Stimulated activated CD8-positive, alpha-beta memory T cell treated with anti-CD3 and anti-CD28 coated beads, Interleukin-12 subunit alpha, Interleukin-12 subunit beta, amount 100 ng/mL, for 1 hour (primary cell): ENCODE results near the gene EFEMP1.
"Not testable (repeated sequence)": the region's sequence is repeated elsewhere in the genome, so short reads cannot be mapped to it uniquely, and the experiment has no call there.

ENCODE experiments used
- DNase-seq: peaks from one replicate; pipeline ENCODE4 v3.0.0-alpha.2; 2020; ENCODE audit warnings: low read depth

The EFEMP1 gene

DNA sequence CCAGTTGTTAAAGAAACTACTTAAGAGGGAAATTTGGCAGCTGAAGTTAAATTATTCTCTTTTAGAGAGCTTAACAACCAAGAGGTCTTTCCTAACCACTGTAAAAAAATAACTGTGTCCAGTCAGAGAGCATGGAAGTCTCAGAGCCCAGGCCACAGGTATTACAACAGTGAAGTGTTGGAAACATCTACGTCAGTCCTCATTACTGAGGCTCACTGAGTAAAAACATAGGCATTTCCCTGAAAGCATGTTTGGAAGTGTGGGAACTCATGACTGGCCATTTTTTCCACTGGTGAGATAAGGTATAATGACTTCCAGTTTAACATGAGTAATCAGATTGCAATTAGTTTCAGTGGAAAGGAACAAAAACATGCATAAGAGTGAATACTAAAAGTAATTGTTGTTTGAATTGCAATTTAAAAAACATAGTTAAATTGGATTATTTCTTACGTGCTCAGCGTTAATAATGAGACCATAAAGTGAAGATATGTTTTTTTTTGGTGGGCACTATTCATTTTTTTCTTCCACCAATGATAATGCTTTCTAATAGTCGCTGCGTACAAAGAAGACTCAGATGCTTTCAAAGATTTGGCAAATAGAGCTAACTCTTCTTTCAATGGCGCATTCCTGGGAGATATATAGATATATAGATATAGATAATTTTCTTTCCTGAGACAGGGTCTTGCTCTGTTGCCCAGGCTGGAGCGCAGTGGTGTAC is 60.8 kb downstream of the EFEMP1 start:
- DNase-seq = no peak

DNA sequence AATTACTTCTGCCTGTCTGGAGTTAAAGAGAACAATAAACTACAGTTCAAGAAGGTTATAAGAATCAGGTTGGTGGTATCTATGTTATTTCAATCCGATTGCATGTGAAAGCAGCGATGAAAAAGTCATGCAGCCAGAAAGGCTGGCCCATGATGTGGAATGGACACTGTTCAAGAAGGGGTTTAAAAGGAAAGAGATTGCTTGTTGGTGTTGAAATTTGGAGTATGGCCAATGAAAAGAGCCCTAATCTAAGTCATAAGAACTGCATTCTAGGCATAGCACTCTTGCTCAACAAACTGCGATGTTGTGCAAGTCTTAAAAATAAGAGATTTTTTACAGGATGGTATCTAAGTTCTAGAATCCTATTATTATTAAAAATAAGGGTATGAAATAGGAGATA is 61.3 kb downstream of the EFEMP1 start:
- DNase-seq = no peak

DNA sequence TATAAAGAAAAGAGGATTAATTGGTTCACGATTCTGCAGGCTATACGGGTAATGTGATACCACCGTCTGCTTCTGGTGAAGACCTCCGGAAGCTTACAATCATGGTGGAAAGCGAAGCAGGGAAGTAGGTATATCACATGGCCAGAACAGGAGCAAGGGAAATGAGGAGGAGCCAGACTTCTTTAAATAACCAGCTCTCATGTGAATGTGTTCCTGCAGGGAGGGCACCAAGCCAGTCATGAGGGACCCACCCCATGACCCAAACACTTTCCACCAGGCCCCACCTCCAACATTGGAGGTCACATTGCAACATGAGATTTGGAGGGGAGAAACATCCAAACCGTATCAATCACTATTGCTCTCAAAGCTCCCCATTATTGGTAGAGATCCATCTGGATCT is 61.8 kb downstream of the EFEMP1 start:
- no peak for DNase-seq

DNA sequence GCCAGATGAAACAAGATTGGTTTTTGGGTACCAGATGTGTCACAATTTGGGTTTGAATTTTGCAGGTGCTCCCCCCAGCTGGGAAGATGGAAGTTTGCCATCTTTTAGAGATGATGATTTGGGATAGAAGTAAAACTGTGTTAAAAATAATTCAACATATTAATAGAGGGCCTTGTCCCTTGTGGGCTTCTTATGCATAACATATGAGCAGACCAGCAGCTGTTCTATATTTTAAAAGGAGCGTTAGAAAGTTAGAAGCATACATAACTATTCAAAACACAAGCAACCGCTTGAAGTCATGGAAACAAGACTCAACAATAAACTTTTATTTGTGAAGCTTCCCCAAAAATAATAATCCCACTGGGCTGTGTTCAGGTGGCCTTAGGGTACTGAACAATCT is 62.8 kb downstream of the EFEMP1 start:
- DNase-seq = no peak

DNA sequence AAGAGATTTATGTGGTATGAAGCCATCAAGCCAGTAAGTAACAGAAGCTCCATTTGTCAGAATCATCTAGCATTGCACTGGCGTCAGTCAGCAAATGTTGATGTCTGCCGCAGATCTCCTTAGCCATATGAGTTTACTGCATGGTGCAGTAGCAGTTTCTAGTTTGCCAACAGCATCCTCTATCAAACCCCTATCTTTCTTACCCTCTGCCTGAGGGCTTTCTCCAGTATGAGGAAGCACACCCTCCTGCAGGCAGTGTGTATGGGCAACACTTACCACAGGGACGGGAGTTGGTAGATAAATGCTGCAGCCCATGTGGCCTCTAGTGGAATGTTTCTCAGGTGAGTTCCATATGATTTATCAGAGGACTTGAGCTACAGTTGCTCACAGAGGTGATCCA is 63.7 kb downstream of the EFEMP1 start:
- no peak for DNase-seq

DNA sequence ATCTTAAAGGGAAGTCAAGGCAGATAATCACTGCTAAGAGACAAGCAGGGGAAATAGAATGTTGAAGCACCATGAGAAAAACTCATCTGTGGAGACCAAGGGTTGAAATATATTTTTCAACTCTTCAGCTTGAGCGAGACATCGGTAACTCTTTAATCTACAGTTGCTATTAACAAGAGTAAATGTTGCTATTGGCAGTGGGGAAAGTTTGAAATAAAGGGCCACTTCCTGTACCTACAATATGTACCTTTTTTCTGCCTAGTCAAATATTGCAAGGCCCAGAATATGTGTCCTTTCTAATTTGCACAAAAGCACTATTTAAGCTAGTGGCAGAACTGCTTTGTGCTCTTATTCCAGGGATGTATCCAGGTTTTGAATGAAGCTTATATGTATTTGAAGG is 65.8 kb downstream of the EFEMP1 start:
- DNase-seq = no peak

DNA sequence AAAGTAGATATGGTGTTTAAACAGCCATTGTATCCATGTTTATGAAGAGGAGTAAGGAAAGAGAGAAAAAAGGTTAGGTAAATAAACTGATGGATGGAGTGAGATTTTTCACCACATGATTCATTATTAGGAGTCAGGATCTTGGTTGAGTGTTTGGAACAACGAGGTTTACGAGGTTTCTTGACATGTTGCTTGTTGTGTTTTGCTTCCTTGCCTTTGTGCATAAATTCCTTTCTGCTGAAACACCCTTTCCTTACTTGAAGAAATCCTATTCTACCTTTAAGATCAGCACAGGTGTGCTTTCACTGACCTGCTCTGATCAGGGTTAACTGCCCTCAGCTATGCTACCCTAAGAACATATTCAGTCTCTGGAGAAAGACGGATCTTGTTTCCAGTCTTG is 66.6 kb downstream of the EFEMP1 start:
- no peak for DNase-seq

DNA sequence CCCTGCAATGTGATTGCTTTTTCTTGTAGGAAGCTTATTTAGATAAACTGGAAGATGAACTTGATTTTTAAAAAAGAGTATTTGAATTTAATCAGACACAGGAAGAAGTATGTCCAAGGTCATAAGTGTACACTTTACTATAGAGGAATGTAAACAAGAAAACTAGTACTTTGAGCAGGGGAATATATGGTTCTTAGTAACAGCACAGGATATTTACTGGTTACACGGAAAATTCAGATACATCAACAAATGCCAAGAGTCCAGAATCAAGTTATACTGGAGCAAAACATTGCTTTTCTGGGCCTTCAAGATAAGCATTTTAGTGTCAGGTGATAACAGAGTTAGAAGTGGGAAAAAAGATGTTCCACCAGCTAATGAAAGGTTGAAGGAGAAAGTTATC is 75.5 kb downstream of the EFEMP1 start:
- no peak for DNase-seq

DNA sequence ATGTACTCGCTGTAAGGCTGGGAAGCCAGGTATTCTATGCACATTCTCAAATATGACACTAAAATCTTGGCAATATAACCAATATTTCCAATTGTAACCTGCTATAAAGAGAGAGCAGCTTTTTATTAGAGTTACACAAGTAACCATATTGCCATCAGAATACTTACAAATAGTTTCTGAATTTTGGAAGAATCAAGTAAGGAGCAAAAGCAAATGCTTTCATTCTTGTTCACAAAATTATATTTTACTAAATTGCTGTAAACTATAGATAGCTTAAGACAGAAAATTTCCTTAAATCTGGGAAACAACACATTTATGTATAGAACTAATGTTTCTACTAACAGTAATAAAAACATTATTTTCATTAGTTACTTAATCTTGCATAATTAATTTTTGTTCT is 77.2 kb downstream of the EFEMP1 start:
- no peak for DNase-seq

DNA sequence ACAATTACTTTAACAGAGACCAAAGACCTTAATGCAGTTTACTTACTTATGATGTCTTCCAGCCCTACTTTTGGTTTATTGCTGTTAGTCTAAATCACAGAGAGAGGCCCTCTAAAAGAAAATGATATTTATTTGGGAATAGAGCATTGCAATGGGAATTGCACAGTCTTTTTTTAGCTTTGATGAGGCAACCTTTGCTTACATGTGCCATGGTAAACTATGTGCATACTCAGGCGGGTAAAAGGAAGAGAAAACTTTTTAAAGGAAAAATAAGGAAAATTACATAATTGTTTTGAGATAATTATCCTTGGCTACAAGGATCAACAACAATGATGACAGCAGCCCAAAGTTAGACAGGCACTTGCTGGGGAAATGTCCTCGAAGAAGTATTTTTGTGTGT is 78.6 kb downstream of the EFEMP1 start:
- DNase-seq = no peak

DNA sequence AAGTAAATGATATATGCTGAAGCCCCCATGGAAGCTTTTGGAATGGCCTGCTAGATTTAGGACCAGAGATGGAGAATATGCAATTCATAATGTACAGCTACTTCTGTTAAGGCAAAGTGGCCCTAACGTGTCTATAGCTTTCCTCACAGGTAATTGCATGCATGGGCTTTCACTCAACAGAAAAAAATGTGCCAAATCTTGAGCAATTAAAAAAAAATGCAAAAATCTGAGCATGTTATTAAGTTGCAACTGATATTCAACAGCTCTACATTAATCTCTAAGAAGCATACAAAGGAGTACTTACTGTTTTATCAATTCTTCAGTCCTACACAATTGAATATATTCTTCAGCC is 79.6 kb downstream of the EFEMP1 start:
- DNase-seq = no peak

DNA sequence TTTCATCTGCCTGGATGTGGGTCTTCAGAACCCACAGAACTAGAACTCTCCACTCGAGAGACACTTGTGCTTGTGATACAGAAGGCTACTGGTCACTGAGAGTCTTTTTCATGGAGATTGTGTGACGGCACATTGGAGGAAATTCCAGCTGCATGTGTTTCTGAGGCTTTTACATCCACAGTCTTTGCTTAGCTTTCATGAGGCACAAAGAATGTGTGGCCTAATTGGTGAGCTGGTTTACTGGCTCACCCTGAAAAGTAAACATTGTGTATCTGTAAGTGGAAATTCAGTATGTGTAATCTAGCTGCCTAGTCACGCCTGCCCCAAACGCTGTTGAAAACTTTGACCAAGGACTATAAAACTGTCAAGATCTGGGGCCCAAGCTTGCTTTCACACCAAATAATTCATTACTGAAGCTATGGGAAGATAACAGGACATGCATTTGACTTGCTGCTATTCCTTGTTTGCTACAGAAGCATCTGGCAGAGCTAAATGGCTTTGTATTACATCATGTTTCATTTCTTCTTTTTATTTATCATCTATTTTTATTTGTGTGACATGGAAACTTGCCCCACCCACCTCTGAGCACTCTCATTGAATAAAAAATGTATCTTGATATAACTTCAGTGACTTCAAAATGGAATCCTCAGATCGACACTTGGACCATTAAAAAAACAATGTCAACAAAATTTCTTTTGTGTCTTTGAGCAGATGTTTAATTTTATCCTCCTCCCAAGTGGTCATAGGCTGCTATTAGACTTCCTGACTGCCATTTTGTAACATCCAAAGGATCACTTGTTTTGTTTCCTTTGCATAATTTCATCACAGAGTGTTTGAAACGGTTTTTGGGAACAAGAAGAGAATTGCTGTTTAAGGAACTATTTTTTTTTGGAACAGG is 80.2 kb downstream of the EFEMP1 start:
- DNase-seq = no peak

DNA sequence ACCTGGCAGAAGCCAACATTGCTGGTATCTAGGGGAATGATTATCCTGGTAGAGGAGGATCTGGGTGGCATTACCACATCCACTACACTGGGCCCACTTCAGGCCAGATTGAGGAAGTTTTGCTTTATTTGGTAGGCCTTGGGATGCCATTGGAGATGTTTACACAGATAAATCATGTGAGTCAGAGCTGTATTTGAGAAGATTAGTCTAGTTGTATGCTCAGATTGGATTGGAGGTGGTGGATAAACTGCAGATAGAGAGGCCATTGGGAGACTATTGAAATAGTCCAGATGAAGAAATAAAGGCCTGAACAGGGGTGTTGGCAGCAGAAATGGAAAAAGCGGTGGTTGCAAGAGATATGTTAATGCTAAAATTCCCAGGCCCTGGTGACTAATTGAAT is 81.5 kb downstream of the EFEMP1 start:
- no peak for DNase-seq

DNA sequence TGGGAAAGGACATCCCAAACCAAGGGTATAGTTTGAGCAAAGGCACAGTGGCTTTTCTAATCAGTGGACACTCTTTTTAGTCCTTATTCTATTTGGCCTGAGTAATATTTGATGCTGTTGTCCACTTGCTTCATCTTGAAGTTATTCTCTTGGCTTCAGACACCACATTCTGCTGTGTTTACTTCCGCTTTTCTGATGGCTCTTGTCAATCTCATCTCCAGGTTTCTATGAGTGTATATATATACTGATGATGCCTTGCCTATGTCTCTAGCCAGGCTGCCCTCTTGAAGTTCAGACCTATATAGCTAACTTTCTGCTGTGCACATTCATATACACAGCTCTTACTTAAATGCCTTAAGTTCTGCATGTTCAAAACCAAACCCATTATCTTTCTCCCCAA is 83.1 kb downstream of the EFEMP1 start:
- DNase-seq = no peak

DNA sequence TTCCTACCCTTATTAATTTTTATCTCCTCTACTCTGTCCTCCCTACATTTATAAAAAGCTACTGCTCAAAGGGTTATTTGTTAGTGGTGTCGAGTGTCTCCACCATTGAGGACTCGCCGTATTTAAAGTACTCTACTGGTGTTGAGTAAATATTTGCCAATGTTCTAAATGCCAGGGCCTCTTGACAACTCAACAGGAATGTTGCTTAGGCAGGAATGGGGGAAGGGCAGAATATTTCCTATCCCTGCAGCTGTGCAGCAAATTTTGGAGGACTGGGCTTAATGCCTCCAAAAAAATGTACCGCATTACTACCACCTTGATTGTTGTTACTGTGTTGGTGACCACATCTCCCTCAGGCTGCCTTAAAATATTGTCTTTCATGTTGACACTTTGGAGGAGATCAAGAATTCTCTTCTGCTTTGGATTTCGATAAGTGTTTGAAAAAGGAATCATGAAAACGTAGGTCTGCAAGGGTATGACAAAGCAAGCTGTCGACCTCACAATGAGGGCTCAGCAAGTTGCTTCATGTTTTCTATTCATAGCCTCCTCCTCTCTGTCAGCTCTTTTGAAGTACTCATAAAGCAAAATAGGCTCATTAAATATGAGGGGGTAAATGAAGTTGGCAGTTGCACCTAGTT is 84.3 kb downstream of the EFEMP1 start:
- DNase-seq = no peak

DNA sequence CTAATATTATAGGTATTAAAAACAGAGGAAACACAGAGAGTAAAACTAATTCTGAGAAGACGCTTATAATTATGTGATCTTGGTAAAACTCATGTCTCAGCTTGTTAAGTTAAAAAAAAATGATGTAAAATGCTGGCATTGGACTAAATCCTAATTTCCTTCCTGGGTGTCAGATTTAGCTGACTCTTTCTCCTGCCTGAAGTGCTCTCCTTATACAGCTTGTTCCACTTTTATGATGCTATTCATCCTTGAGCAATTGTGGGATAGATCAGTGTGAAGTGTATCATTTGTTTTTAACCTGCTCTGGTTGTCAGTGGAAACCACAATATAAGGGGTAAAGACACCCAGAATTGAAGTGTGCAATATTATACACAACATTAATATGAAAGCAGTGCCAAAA is 84.9 kb downstream of the EFEMP1 start:
- no peak for DNase-seq

DNA sequence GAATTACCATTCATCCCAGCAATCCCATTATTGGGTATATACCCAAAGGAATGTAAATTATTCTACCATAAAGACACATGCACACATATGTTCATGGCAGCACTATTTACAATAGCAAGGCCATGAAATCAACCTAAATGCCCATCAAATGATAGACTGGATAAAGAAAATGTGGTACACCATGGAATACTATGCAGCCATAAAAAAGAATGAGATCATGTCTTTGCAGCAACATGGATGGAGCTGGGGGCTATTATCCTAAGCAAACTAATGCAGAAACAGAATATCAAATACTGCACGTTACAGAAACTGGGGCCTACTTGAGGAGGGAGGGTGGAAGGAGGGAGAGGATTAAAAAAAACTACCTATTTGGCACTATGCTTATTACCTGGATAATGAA is 85.5 kb downstream of the EFEMP1 start:
- not testable (repeated sequence) for DNase-seq

DNA sequence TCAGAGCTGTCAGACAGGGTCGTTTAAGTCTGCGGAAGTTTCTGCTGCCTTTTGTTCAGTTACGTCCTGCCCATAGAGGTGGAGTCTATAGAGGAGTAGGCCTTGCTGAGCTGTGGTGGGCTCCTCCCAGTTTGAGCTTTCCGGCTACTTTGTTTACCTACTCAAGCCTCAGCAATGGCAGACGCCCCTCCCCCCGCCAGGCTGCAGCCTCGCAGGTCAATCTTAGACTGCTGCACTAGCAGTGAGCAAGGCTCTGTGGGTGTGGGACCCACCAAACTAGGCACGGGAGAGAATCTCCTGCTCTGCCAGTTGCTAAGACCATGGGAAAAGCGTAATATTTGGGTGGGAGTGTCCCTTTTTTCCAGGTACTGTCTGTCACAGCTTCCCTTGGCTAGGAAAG is 86.5 kb downstream of the EFEMP1 start:
- no peak for DNase-seq

DNA sequence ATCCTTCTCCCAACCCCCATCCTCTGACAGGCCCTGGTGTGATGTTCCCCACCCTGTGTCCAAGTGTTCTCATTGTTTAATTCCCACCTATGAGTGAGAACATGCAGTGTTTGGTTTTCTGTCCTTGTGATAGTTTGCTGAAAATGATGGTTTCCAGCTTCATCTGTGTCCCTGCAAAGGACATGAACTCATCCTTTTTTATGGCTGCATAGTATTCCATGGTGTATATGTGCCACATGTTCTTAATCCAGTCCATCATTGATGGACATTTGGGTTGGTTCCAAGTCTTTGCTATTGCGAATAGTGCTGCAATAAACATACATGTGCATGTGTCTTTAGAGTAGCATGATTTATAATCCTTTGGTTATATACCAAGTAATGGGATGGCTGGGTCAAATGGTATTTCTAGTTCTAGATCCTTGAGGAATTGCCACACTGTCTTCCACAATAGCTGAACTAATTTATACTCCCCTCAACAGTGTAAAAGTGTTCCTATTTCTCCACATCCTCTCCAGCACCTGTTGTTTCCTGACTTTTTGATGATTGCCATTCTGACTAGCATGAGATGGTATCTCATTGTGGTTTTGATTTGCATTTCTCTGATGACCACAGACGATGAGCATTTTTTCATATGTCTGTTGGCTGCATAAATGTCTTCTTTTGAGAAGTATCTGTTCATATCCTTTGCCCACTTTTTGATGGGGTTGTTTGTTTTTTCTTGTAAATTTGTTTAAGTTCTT is 91.7 kb downstream of the EFEMP1 start:
- DNase-seq = not testable (repeated sequence)

DNA sequence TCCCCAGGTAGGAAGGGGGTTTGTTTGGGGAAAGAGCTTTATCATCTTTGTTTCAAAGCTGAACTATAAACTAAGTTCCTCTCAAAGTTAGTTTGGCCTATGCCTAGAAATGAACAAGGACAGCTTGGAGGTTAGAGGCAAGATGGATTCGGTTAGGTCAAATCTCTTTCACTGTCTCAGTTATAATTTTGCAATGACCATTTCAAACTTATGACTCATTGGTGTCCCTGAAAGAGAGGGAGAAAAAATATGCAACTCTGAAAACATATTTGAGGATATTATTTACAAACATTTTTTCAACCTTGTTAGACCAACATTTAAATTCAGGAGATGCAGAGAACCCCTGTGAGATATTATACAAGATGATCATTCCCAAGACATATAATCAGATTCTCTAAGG is 95.7 kb downstream of the EFEMP1 start:
- DNase-seq = no peak

DNA sequence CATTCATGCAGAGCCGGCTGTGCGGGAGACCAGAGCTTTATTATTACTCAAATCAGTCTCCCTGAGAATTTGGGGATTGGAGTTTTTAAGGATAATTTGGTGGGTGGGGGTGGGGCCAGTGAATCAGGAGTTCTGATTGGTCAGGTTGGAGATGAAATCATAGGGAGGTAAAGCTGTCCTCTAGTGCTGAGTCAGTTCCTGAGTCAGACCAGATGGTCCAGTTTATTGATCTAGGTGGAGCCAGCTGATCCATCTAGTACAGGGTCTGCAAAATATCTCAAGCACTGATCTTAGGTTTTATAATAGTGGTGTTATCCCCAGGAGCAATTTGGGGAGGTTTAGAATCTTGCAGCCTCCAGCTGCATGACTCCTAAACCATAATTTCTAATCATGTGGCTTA is 96.2 kb downstream of the EFEMP1 start:
- DNase-seq = not testable (repeated sequence)

DNA sequence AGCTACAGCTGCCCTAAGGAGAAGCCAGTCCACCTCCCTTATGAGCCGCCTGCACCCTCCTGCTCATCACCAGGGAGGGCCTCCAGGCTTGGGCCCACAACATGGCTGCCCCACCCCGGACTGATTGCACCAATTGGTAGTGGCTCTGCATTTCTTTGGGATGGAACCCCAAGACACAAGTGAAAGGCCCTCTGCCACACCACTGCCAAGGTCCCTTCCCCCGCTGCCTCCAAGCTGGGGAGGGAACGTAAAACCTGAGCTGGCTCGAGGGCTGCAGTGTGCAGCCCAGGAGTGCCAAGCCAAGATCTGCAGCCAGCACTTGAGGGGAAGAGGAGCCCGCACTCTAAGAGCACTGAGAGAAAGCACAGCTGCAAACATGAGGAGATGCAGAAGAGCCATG is 97.3 kb downstream of the EFEMP1 start:
- no peak for DNase-seq
